Measurements from ENCODE around the gene GPN3.
"Not testable (repeated sequence)": the region's sequence is repeated elsewhere in the genome, so short reads cannot be mapped to it uniquely, and the experiment has no call there.

GPN3 gene

DNA sequence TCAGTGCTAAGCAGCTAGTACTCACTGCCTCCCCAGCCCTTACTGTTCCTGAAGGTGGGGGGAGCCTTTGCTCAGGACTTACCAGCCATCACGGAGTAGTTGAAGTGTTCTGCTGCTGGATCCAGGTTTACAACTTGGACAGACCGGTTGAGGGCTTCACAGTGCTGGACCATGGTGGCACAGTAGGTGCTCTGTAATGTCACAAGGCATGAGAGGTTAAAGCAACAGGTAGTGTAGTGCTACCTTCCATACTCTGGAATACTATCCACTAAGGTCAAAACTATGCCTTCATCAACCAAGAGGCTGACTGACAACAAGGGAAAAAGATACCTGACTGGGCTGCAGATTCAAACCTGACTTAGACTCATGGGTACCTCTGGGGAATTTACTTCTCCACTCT, 3.0 kb downstream of the GPN3 start:
- TF ChIP-seq, protein P1, sequence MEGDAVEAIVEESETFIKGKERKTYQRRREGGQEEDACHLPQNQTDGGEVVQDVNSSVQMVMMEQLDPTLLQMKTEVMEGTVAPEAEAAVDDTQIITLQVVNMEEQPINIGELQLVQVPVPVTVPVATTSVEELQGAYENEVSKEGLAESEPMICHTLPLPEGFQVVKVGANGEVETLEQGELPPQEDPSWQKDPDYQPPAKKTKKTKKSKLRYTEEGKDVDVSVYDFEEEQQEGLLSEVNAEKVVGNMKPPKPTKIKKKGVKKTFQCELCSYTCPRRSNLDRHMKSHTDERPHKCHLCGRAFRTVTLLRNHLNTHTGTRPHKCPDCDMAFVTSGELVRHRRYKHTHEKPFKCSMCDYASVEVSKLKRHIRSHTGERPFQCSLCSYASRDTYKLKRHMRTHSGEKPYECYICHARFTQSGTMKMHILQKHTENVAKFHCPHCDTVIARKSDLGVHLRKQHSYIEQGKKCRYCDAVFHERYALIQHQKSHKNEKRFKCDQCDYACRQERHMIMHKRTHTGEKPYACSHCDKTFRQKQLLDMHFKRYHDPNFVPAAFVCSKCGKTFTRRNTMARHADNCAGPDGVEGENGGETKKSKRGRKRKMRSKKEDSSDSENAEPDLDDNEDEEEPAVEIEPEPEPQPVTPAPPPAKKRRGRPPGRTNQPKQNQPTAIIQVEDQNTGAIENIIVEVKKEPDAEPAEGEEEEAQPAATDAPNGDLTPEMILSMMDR (conservative IDR thresholded peaks at IDR 0.05): no peak
- no peak overlapping the region for H3K27ac ChIP-seq

DNA sequence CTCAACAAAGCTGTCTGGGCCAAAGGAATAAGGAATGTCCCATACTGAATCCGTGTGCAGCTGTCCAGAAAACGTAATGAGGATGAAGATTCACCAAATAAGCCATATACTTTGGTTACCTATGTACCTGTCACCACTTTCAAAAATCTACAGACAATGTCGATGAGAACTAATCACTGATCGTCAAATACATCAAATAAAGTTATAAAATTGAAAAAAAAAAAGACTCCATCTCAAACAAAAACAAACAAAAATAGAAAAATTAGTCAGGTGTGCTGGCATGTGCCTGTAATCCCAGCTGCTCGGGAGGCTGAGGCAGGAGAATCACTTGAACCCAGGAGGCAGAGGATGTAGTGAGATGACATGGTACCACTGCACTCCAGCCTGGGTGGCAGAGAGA, 6.9 kb downstream of the GPN3 start:
- H3K27ac ChIP-seq: not testable (repeated sequence)

DNA sequence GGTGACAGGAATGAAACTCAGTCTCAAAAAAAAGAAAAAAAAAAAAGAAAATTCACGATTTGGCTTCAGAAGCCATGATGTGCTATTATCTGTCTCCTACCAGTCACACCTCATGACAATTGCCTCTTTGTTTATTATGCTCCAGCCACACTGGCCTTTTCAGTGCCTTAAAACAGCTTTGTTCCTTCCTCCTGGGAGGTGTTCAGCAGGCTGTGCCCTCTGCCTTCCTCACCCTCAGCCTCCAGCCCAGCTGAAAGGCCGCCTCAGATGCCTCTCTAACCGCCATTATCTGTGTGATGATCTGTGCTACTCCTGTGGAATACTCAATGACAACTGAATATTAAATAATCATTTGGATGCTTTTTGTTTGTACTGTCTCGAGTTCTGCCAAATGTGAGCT, 9.3 kb downstream of the GPN3 start:
- TF ChIP-seq, protein P1 (conservative IDR thresholded peaks at IDR 0.05): no peak
- no peak overlapping the region for H3K27ac ChIP-seq

DNA sequence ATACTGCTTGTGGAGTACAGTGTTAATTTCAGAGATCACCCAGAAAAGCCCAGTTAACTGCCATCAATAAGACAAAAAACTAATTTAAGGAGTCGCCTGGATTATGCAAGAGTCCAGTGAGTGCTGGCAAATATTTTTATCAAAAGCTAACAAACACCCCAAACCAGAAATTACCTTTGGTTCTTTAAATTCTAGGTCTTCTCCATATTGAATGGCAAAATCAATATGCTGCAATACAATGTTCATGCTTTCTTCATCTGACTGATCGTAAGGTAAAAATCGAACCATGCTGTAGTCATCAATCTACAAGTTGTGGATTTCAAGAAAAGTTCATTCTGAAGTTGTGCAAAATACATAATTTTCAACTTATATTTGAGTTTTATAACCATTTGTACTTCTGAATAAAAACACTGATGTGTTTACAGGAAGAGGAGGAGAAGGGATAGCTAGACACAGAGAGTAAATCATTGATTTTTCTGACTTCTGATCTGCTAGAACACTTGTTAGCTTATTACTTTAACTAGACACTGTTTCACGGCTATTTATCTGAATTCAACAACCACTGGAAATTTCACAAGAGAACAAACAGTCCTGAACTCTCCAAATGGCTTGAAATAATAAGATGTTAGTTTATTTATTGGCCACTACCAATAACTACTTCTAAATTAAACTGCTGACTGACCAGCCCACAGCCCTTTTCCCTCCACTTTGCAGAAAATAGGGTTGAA, 14.3 kb downstream of the GPN3 start:
- no peak overlapping the region for H3K27ac ChIP-seq
- TF ChIP-seq, protein P1 (conservative IDR thresholded peaks at IDR 0.05): no peak

DNA sequence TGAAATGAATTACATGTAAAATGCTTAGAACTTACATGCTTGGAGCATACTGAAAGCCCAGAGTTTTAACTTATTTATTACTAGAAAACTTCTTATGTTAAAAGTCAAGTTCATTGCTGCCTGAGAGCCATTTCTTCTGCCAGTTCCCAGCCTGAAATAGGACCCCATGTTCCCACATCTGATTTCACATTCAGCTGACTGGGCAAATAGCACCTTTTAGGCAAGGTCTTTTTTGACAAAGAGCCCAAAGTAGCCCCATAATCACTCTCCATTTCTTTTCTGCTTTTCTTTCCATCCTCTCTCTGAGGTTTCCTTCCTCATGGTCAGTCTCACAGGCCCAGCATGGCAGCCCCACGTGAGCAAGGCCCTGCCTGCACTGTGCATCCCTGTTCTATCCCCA, 16.8 kb downstream of the GPN3 start:
- H3K27ac ChIP-seq: no peak overlapping the region; the same call in 1 of the 2 replicates

DNA sequence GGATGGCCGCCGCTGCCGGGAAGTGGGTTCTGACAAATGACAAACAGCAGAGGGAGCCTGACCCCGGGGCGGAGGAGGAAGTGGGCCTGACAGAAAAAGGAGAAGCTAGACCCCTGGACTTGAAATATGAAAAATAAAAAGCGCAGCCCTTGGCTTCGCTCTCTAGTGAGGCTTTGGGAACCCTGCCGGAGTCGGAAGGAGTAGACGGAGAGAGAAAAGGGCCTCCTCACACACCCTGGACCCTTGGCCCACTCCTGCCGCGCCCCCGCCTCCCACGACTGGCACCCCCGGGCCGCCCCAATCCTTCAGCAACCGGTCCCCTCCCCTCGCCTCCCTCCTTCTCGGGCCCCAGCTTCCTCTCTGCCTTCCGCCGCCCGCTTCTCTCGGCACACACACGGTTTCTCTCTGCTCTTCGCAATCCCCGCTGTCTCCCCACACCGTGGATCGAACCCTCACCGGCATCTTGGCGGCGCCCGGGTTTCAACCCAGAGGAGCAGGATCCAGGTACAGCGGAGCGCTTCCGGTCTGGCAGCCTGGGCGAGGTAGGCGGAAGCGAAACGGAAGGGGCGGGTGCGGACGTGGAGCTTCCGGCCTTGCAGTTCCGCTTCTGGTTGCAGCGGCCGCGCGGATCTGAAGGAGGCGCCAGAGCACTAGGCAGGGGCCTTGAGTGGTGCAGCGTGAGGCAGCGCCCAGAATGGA, 18.1 kb downstream of the GPN3 start, which contains the start of gene ARPC3:
Gene ARPC3 (minus strand): TSS at position 539 of the 699 bp plus-strand sequence. CDS start 77 bp downstream, at position 462.
- peak within 1 kb of the TSS; percentile 96 for H3K27ac ChIP-seq
- TF ChIP-seq, protein P1 (conservative IDR thresholded peaks at IDR 0.05): peak; percentile 91

More for the DNA sequence above, 16.8 kb downstream of the GPN3 start:
- TF ChIP-seq, protein P1 (conservative IDR thresholded peaks at IDR 0.05): no peak

DNA sequence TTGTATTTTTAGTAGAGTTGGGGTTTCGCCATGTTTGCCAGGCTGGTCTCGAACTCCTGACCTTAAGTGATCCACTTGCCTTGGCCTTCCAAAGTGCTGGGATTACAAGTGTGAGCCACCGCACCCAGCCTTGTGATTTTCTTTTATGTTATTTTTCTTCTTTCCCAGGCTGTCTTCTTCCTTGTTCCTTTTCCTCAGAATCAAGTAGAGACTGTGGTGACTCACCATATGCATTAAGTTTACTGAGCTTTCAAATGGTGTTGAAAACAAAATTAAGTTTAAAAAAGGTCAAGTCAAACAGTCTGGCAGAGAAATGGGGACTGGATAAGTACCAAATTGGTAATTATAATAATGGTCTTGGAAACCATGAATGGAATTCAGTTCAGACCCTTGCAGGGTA, 23.6 kb downstream of the GPN3 start:
- H3K27ac ChIP-seq: no peak overlapping the region
- TF ChIP-seq, protein P1 (conservative IDR thresholded peaks at IDR 0.05): no peak

DNA sequence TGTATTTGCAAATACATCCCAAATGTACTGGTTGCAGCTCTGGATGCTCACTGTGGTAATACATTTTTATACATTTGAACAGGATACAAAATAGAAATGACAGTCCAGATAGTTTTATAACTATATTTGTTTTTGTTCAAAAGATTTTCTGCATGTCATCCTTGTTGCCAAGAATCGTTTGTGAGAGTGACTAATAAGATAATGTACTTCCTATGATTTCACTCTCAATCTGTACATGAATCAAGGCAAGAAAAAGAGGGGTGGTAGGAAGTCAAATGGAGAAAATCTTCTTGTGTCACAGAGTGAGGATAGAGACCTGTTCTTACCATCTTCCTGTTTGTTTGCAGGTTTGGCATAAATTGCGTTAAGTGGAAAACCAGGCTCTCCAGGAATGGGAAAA, 31.8 kb downstream of the GPN3 start:
- TF ChIP-seq, protein P1 (conservative IDR thresholded peaks at IDR 0.05): no peak
- no peak overlapping the region for H3K27ac ChIP-seq

All from VCaP (cell line).